ENCODE results near the gene AFF2.

AFF2 gene

GRCh38 chrX:148633218-148633908, 132.9 kb downstream of the AFF2 start:
- no peak for DNase-seq (ENCODE audit: low read depth in 2 of 2)
- H3K4me3 ChIP-seq (replicated peaks in 1 of 2; ENCODE audit: low read depth in 2 of 2, low read length in 2 of 2): no peak overlapping the region
- no peak for TF ChIP-seq CTCF (IDR thresholded peaks at IDR 0.05; ENCODE audit: low read depth, low read length)

- H3K4me3 ChIP-seq (replicated peaks in 1 of 2; ENCODE audit: low read depth in 2 of 2, low read length in 2 of 2): no peak overlapping the region
- no peak for DNase-seq (ENCODE audit: low read depth in 2 of 2)
- TF ChIP-seq CTCF (IDR thresholded peaks at IDR 0.05; ENCODE audit: low read depth, low read length): no peak
Measured at GRCh38 chrX:148634591-148634990, 134.2 kb downstream of the AFF2 start.

GRCh38 chrX:148643460-148643859, 143.0 kb downstream of the AFF2 start:
- no peak overlapping the region for H3K4me3 ChIP-seq (replicated peaks in 1 of 2; ENCODE audit: low read depth in 2 of 2, low read length in 2 of 2)
- no peak for DNase-seq (ENCODE audit: low read depth in 2 of 2)
- TF ChIP-seq CTCF (IDR thresholded peaks at IDR 0.05; ENCODE audit: low read depth, low read length): no peak

- DNase-seq (ENCODE audit: low read depth in 2 of 2): no peak
- TF ChIP-seq CTCF (IDR thresholded peaks at IDR 0.05; ENCODE audit: low read depth, low read length): no peak
- no peak overlapping the region for H3K4me3 ChIP-seq (replicated peaks in 1 of 2; ENCODE audit: low read depth in 2 of 2, low read length in 2 of 2)
Measured at GRCh38 chrX:148647651-148648050, 147.2 kb downstream of the AFF2 start.

GRCh38 chrX:148649145-148649795, 148.9 kb downstream of the AFF2 start:
- TF ChIP-seq CTCF (IDR thresholded peaks at IDR 0.05; ENCODE audit: low read depth, low read length): no peak
- no peak overlapping the region for H3K4me3 ChIP-seq (replicated peaks in 1 of 2; ENCODE audit: low read depth in 2 of 2, low read length in 2 of 2)
- DNase-seq (ENCODE audit: low read depth in 2 of 2): peak in 1 of 2 donors; percentile 31

GRCh38 chrX:148658115-148658730, 157.8 kb downstream of the AFF2 start:
- H3K4me3 ChIP-seq (replicated peaks in 1 of 2; ENCODE audit: low read depth in 2 of 2, low read length in 2 of 2): no peak overlapping the region
- peak in 1 of 2 donors; percentile 3 for DNase-seq (ENCODE audit: low read depth in 2 of 2)
- no peak for TF ChIP-seq CTCF (IDR thresholded peaks at IDR 0.05; ENCODE audit: low read depth, low read length)

Measured in cardiac fibroblast (primary cell).